ENCODE results near the gene CCDC13.

GRCh38 chr3:42801784-42802183 lies 28.7 kb upstream of the CCDC13 start:
- no peak for TF ChIP-seq EZH2 (IDR thresholded peaks at IDR 0.05; ENCODE audit: low read length, missing control alignments)
- no peak for TF ChIP-seq CTCF (conservative IDR thresholded peaks at IDR 0.05 in 1 of 2, IDR thresholded peaks at IDR 0.05 in 1 of 2; ENCODE audit: low read depth in 1 of 2, low read length in 2 of 2)
